CD14-positive monocyte (primary cell): ENCODE results near the gene JAML. TPM values are rescaled to one million over a fixed set of nuclear protein-coding genes. Genes with fewer than 3 reads are reported as not detected.

Experiments
- DNase-seq, 3 donors: peaks; one replicate each; pipeline ENCODE4 v3.0.0-alpha.2; 2011 to 2022
- H2AFZ ChIP-seq: 2 replicates; pipeline ENCODE4 v1.6.0; 2012; ENCODE audit warnings: mild to moderate bottlenecking, low read depth, low read length, inconsistent platforms; ENCODE audit not compliant: insufficient read depth, poor library complexity, severe bottlenecking
- H3K27ac ChIP-seq, 2 donors: 1 replicate in 1 of 2; 2 replicates in 1 of 2; pipeline ENCODE4 v1.5.1; 2012 to 2013; ENCODE audit warnings: low read length in 2 of 2, control low read depth in 1 of 2, inconsistent platforms in 1 of 2, low read depth in 1 of 2, mild to moderate bottlenecking in 1 of 2
- H3K27me3 ChIP-seq, 2 donors: one replicate each; pipeline versions ENCODE4 v1.6.0 to v1.6.1; 2011 to 2013; ENCODE audit warnings: low read length in 2 of 2; ENCODE audit not compliant: control insufficient read depth in 2 of 2, insufficient read depth in 2 of 2
- H3K36me3 ChIP-seq, 2 donors: replicated peaks in 1 of 2; 1 replicate in 1 of 2; 2 replicates in 1 of 2; pipeline versions ENCODE4 v1.5.1 to v1.6.1; 2012 to 2013; ENCODE audit warnings: low read length in 2 of 2, control low read depth in 1 of 2, inconsistent platforms in 1 of 2, mild to moderate bottlenecking in 1 of 2; ENCODE audit not compliant: insufficient read depth in 2 of 2, control insufficient read depth in 1 of 2
- H3K4me1 ChIP-seq, 2 donors: 1 replicate in 1 of 2; 2 replicates in 1 of 2; pipeline versions ENCODE4 v1.5.1 to v1.6.1; 2012 to 2013; ENCODE audit warnings: low read length in 2 of 2, control low read depth in 1 of 2, inconsistent platforms in 1 of 2, mild to moderate bottlenecking in 1 of 2, moderate library complexity in 1 of 2; ENCODE audit not compliant: insufficient read depth in 2 of 2, control insufficient read depth in 1 of 2
- H3K4me2 ChIP-seq: replicated peaks from 2 replicates; pipeline ENCODE3; 2012; ENCODE audit warnings: low read length, moderate library complexity, mild to moderate bottlenecking; ENCODE audit not compliant: poor library complexity, severe bottlenecking; ENCODE audit errors: extremely low read depth
- H3K4me3 ChIP-seq, 3 experiments: fragments of 200-600 bp in 1 of 3; sonication (generic) in 1 of 3; replicated peaks in 1 of 3; 1 replicate in 2 of 3; 2 replicates in 1 of 3; pipeline ENCODE4 v1.5.1; 2011 to 2013; ENCODE audit warnings: low read length in 3 of 3, mild to moderate bottlenecking in 3 of 3, control low read depth in 2 of 3, low read depth in 2 of 3, inconsistent platforms in 1 of 3, moderate library complexity in 1 of 3
- H3K79me2 ChIP-seq: 2 replicates; pipeline ENCODE4 v1.6.0; 2012; ENCODE audit warnings: mild to moderate bottlenecking, control low read depth, inconsistent platforms, low read length, moderate library complexity; ENCODE audit not compliant: insufficient read depth
- H3K9ac ChIP-seq: 2 replicates; pipeline ENCODE4 v1.6.0; 2017; ENCODE audit warnings: low read length, mild to moderate bottlenecking; ENCODE audit not compliant: insufficient read depth, poor library complexity, severe bottlenecking
- H3K9me3 ChIP-seq, 2 donors: replicated peaks in 1 of 2; 1 replicate in 1 of 2; 2 replicates in 1 of 2; pipeline versions ENCODE4 v1.5.1 to v1.6.1; 2012 to 2013; ENCODE audit warnings: low read length in 2 of 2, control low read depth in 1 of 2; ENCODE audit not compliant: control insufficient read depth in 1 of 2, insufficient read depth in 1 of 2
- H4K20me1 ChIP-seq: 2 replicates; pipeline ENCODE4 v1.6.0; 2012; ENCODE audit warnings: mild to moderate bottlenecking, low read length, control low read depth, moderate library complexity; ENCODE audit not compliant: insufficient read depth
- H3K27ac Mint-ChIP-seq, 7 donors: one replicate each; pipeline ENCODE4 v1.8.0; 2020; ENCODE audit warnings: mild to moderate bottlenecking in 7 of 7, mixed read lengths in 7 of 7, moderate library complexity in 6 of 7, inconsistent platforms in 2 of 7
- H3K27me3 Mint-ChIP-seq, 3 donors: one replicate each; pipeline ENCODE4 v1.8.0; 2021 to 2022; ENCODE audit warnings: low read depth in 3 of 3, mild to moderate bottlenecking in 3 of 3, mixed read lengths in 3 of 3, moderate library complexity in 3 of 3, inconsistent platforms in 1 of 3
- H3K36me3 Mint-ChIP-seq, 2 donors: one replicate each; pipeline ENCODE4 v1.8.0; 2020; ENCODE audit warnings: mixed read lengths in 2 of 2, inconsistent platforms in 1 of 2, mild to moderate bottlenecking in 1 of 2
- H3K4me1 Mint-ChIP-seq: one replicate; pipeline ENCODE4 v1.8.0; 2020; ENCODE audit warnings: mild to moderate bottlenecking, mixed read lengths
- H3K4me3 Mint-ChIP-seq, 2 donors: one replicate each; pipeline ENCODE4 v1.8.0; 2020; ENCODE audit warnings: mild to moderate bottlenecking in 2 of 2, mixed read lengths in 2 of 2, moderate library complexity in 1 of 2
- H3K9me3 Mint-ChIP-seq, 7 donors: one replicate each; pipeline ENCODE4 v1.8.0; 2020 to 2022; ENCODE audit warnings: mixed read lengths in 7 of 7, mild to moderate bottlenecking in 6 of 7, moderate library complexity in 6 of 7, inconsistent platforms in 2 of 7
- CTCF ChIP-seq: fragments of 200-600 bp; IDR thresholded peaks from one replicate; pipeline ENCODE4 v1.8.0; 2022; ENCODE audit warnings: antibody characterized with exemption, mild to moderate bottlenecking
- WGBS: methylation state at CpG from one replicate; pipeline ENCODE4 v1.1.5; 2013; ENCODE audit warnings: missing lambda C conversion rate; ENCODE audit not compliant: insufficient coverage; 5-methylcytosine and 5-hydroxymethylcytosine counted together
- intact Hi-C, 2 donors: fragments of 100-400 bp; cut with micrococcal nuclease; formaldehyde crosslinking; loops; one replicate each; pipeline versions ENCODE4 v1.15.0 to v1.15.1; 2023
- polyA plus RNA-seq, 3 donors: library from polyadenylated mRNA; depleted of rRNA in 1 of 3; unstranded in 2 of 3; stranded (reverse) in 1 of 3; fragments of 300-500 nt in 2 of 3; fragments of >200 nt in 1 of 3; fragmentation: Illumina TruSeq in 2 of 3; gene quantifications; 1 replicate in 2 of 3; 2 replicates in 1 of 3; pipeline ENCODE4 v1.2.3, GENCODE V29; 2012 to 2021

JAML gene
- polyA plus RNA-seq, 3 donors = 316 to 968 (median 748) TPM

- 97% methylated on average over 7 of the region's 8 CpGs for WGBS
- Histone ChIP-seq H3K4me1 (peaks cover 59 to 68% of the 10 kb centered on the region in 2 donors), H3K9ac (no peak overlapping the region), H3K9me3 (no peaks in the 10 kb centered on the region), H3K27me3 (no peaks in the 10 kb centered on the region), H3K4me3 (no peak overlapping the region), H2AFZ (no peak overlapping the region), H3K4me2 (no peak overlapping the region), H3K36me3 (no peaks in the 10 kb centered on the region), H4K20me1 (no peaks in the 10 kb centered on the region), H3K27ac (no peak overlapping the region), H3K79me2 (peaks cover 17% of the 10 kb centered on the region)
- intact Hi-C loops = no loop called here
- peaks cover 0 to 11% (median 0%) of the 10 kb centered on the region in 3 donors for H3K27me3 Mint-ChIP-seq
- TF ChIP-seq CTCF = no peak
- peaks cover 84% of the 10 kb centered on the region for H3K4me1 Mint-ChIP-seq
- H3K27ac Mint-ChIP-seq = peak overlapping the region in 3 of 7 donors; percentile 29 to 99 (median 98)
- H3K36me3 Mint-ChIP-seq = peaks cover 15 to 17% of the 10 kb centered on the region in 2 donors
- H3K4me3 Mint-ChIP-seq = no peak overlapping the region
- H3K9me3 Mint-ChIP-seq = peaks cover 0 to 2% (median 0%) of the 10 kb centered on the region in 7 donors
- no peak for DNase-seq
These were observed 18.4 kb upstream of the JAML start for GRCh38 chr11:118243161-118243560.

GRCh38 chr11:118241764-118242098 lies 16.9 kb upstream of the JAML start:
- H3K36me3 ChIP-seq = no peaks in the 10 kb centered on the region
- H3K4me2 ChIP-seq = peak overlapping the region; percentile 75
- H2AFZ ChIP-seq = no peak overlapping the region
- H3K27ac ChIP-seq = peak overlapping the region; percentile 96 to 99
- peaks cover 71 to 74% of the 10 kb centered on the region in 2 donors for H3K4me1 ChIP-seq
- intact Hi-C loops = no loop called here
- H4K20me1 ChIP-seq = no peaks in the 10 kb centered on the region
- Mint-ChIP-seq H3K4me3 (peak overlapping the region in 1 of 2 donors; percentile 53), H3K4me1 (peaks cover 90% of the 10 kb centered on the region), H3K27ac (peak overlapping the region; percentile 93 to 99 (median 98)), H3K27me3 (peaks cover 0 to 7% (median 0%) of the 10 kb centered on the region in 3 donors), H3K36me3 (peaks cover 11 to 14% of the 10 kb centered on the region in 2 donors), H3K9me3 (peaks cover 0 to 2% (median 0%) of the 10 kb centered on the region in 7 donors)
- H3K79me2 ChIP-seq = peaks cover 30% of the 10 kb centered on the region
- WGBS = 80% methylated on average over 1 of the region's 1 CpG
- no peaks in the 10 kb centered on the region for H3K27me3 ChIP-seq
- H3K4me3 ChIP-seq = peak overlapping the region in 1 of 3 experiments; percentile 69
- DNase-seq = no peak
- H3K9me3 ChIP-seq = no peaks in the 10 kb centered on the region
- no peak overlapping the region for H3K9ac ChIP-seq
- TF ChIP-seq CTCF = no peak
